ENCODE data around the gene IL34. TPM values are rescaled to one million over a fixed set of nuclear protein-coding genes. Genes with fewer than 3 reads are reported as not detected.

The IL34 gene
- total RNA-seq, 1 experiment from 2014 or later: 4.4 TPM

DNA sequence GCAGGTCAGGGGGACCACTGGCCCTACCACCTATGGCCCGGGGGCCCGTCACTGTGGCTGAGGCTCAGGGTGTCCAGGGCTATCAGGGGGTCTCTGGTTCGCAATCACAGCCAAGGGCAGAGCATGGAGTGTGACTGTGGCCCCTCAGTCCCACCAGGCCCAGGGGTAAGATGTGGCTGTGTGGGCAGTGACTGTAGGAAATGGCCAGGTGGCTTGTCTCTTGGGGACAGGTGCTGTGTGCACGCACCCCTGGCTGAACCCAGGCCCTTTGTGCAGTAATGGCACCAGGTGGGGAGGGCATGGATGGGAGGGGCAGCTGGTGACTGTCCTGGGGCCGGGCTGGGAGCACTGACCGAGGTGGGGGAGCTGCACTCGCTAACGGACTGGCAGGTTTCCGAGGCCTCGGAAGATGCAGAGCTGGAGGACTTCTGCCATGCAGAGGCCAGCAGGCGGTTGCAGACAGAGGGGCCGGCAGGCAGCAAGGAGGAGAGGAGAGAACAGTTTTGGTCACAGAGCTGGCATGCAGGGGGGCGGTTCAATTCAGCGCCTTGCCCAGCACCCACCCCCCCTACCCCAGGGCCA is 18.8 kb downstream of the IL34 start:
- H3K9me3 Mint-ChIP-seq: peaks cover 9 to 13% of the 10 kb centered on the region in 2 experiments
- Histone ChIP-seq H2BK15ac (ENCODE audit: low read depth, low read length) (no peak overlapping the region), H3K27ac (ENCODE audit: insufficient read length, low read depth, low read length) (no peak overlapping the region), H3K4ac (ENCODE audit: low read depth, low read length) (no peak overlapping the region), H3K79me1 (ENCODE audit: insufficient read depth, low read depth, low read length, poor library complexity, severe bottlenecking) (no peaks in the 10 kb centered on the region), H3K79me2 (ENCODE audit: insufficient read depth, low read length) (no peaks in the 10 kb centered on the region), H4K5ac (ENCODE audit: insufficient read length, low read depth, low read length) (no peak overlapping the region), H3T11ph (ENCODE audit: low read length) (no peak overlapping the region), H3K18ac (ENCODE audit: insufficient read length, low read depth, low read length) (no peak overlapping the region), H3K9ac (ENCODE audit: extremely low read depth, insufficient read length, low read length) (no peak overlapping the region), H2BK12ac (ENCODE audit: insufficient read length, low read depth, low read length) (no peak overlapping the region), H4K20me1 (ENCODE audit: control insufficient read depth, insufficient read depth, insufficient read length) (no peaks in the 10 kb centered on the region), H2AK5ac (ENCODE audit: insufficient read length, low read length) (no peak overlapping the region), H2BK5ac (ENCODE audit: insufficient read length, low read length) (no peak overlapping the region), H2BK20ac (ENCODE audit: low read depth, low read length, poor library complexity, severe bottlenecking) (no peak overlapping the region), H3K56ac (ENCODE audit: insufficient read length, low read depth, low read length) (no peak overlapping the region), H3K4me2 (ENCODE audit: insufficient read depth, insufficient read length, low read length) (no peak overlapping the region), H2BK120ac (ENCODE audit: low read depth, low read length, poor library complexity, severe bottlenecking) (no peak overlapping the region), H4K91ac (ENCODE audit: insufficient read length, low read depth, low read length) (no peak overlapping the region), H3K14ac (ENCODE audit: insufficient read depth, low read length) (no peak overlapping the region), H4K8ac (replicated peaks; ENCODE audit: insufficient read length, low read depth, low read length) (no peak overlapping the region), H3K23ac (ENCODE audit: insufficient read length, low read depth, low read length) (no peak overlapping the region), H3K9me3 (ENCODE audit: control insufficient read depth, low read depth, low read length) (no peaks in the 10 kb centered on the region), H3K23me2 (ENCODE audit: insufficient read length, low read depth, low read length, poor library complexity, severe bottlenecking) (no peaks in the 10 kb centered on the region), H3K4me1 (ENCODE audit: insufficient read depth, low read length) (peaks cover 3% of the 10 kb centered on the region; the same call in 1 of the 2 replicates), H3K27me3 (ENCODE audit: insufficient read depth, low read length) (no peaks in the 10 kb centered on the region), H2AFZ (ENCODE audit: low read length) (no peak overlapping the region)
- H3K27me3 Mint-ChIP-seq (ENCODE audit: low read depth): no peaks in the 10 kb centered on the region
- H3K4me1 Mint-ChIP-seq: peaks cover 4 to 16% of the 10 kb centered on the region in 2 experiments; a peak in 3 of 4 replicates
- H3K4me3 Mint-ChIP-seq: no peak overlapping the region
- DNase-seq: no peak
- H3K27ac Mint-ChIP-seq: no peak overlapping the region
- TF ChIP-seq, protein P1, sequence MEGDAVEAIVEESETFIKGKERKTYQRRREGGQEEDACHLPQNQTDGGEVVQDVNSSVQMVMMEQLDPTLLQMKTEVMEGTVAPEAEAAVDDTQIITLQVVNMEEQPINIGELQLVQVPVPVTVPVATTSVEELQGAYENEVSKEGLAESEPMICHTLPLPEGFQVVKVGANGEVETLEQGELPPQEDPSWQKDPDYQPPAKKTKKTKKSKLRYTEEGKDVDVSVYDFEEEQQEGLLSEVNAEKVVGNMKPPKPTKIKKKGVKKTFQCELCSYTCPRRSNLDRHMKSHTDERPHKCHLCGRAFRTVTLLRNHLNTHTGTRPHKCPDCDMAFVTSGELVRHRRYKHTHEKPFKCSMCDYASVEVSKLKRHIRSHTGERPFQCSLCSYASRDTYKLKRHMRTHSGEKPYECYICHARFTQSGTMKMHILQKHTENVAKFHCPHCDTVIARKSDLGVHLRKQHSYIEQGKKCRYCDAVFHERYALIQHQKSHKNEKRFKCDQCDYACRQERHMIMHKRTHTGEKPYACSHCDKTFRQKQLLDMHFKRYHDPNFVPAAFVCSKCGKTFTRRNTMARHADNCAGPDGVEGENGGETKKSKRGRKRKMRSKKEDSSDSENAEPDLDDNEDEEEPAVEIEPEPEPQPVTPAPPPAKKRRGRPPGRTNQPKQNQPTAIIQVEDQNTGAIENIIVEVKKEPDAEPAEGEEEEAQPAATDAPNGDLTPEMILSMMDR (conservative IDR thresholded peaks at IDR 0.05): no peak
- peaks cover 41 to 59% (median 49%) of the 10 kb centered on the region in 3 experiments for H3K36me3 Mint-ChIP-seq (ENCODE audit: insufficient read depth in 1 of 3, low read depth in 3 of 3)
- no CpG with 5 or more reads among the region's 14 CpGs for WGBS (ENCODE audit: extremely low coverage, insufficient read length, low lambda C conversion rate)

Data from H9 (cell line).